HepG2 (cell line): ENCODE results near the gene ANKRD61. TPM values are rescaled to one million over a fixed set of nuclear protein-coding genes. Genes with fewer than 3 reads are reported as not detected.

Source experiments
- ATAC-seq: fragments of 200-7000 bp; cut with Tn5 transposase; 3 replicates; pipeline ENCODE4 v1.9.1; 2020; ENCODE audit warnings: mild to moderate bottlenecking, moderate library complexity
- BruUV-seq: library from RNA; stranded (reverse); fragments of 400-500 nt; replicated peaks from 2 replicates; lab custom pipeline; 2021; lab: Mats Ljungman, UMichigan
- CTCF ChIA-PET: fragments of 300-600 bp; formaldehyde crosslinking; extraction: SDS; loops from one replicate; lab custom pipeline; 2021; ENCODE audit warnings: low total read pairs, inconsistent platforms, low intra/inter-chr PET ratio; lab: Yijun Ruan, JAX
- POLR2A ChIA-PET: fragments of 350-600 bp; sonication (Branson Sonifier 250); formaldehyde crosslinking; loops from one replicate; lab custom pipeline; 2020; ENCODE audit warnings: antibody characterized with exemption, inconsistent platforms; lab: Yijun Ruan, JAX
- DNase-seq: peaks from one replicate; pipeline ENCODE4 v3.0.0-alpha.2; 2015; ENCODE audit warnings: low spot score
- FAIRE-seq: peaks from 3 replicates; lab custom pipeline; 2011; peaks lifted over from hg19 to GRCh38; lab: Jason Lieb, UNC
- H2AFZ ChIP-seq: one replicate; pipeline ENCODE4 v1.6.1; 2011; ENCODE audit warnings: low read length, inconsistent platforms
- H3K27ac ChIP-seq: fragments of 300-600 bp; 3 replicates; pipeline ENCODE4 v1.8.0; 2011; ENCODE audit warnings: mixed run types, mild to moderate bottlenecking, mixed read lengths, low read length, inconsistent platforms; ENCODE audit not compliant: insufficient read depth; ENCODE audit errors: extremely low read length
- H3K27me3 ChIP-seq, 2 experiments: fragments of 200-600 bp in 1 of 2; 2 replicates in 1 of 2; 3 replicates in 1 of 2; pipeline versions ENCODE4 v1.6.0 to v1.8.0; 2011; ENCODE audit warnings: low read length in 2 of 2, mild to moderate bottlenecking in 2 of 2, moderate library complexity in 2 of 2, inconsistent platforms in 1 of 2; ENCODE audit not compliant: insufficient read depth in 2 of 2, control insufficient read depth in 1 of 2
- H3K36me3 ChIP-seq, 2 experiments: fragments of 200-600 bp in 1 of 2; replicated peaks in 1 of 2; 2 replicates in 1 of 2; 3 replicates in 1 of 2; pipeline versions ENCODE4 v1.5.1 to v1.8.0; 2011; ENCODE audit warnings: low read length in 2 of 2, inconsistent platforms in 1 of 2; ENCODE audit not compliant: insufficient read depth in 2 of 2, control insufficient read depth in 1 of 2
- H3K4me1 ChIP-seq: 2 replicates; pipeline ENCODE4 v1.5.1; 2012; ENCODE audit warnings: low read length, inconsistent platforms; ENCODE audit not compliant: insufficient read depth
- H3K4me2 ChIP-seq: 2 replicates; pipeline ENCODE4 v1.6.0; 2011; ENCODE audit warnings: low read depth, low read length, inconsistent platforms
- H3K4me3 ChIP-seq, 3 experiments: fragments of 200-600 bp in 1 of 3; sonication (generic), shearing (Covaris generic) in 1 of 3; replicated peaks in 1 of 3; 2 replicates each; pipeline ENCODE4 v1.5.1; 2011 to 2016; ENCODE audit warnings: low read length in 3 of 3, inconsistent platforms in 2 of 3, low read depth in 2 of 3, mild to moderate bottlenecking in 2 of 3, control low read depth in 1 of 3, mixed read lengths in 1 of 3; ENCODE audit not compliant: insufficient read depth in 1 of 3
- H3K79me2 ChIP-seq: one replicate; pipeline ENCODE4 v1.6.1; 2011; ENCODE audit warnings: low read length, inconsistent platforms; ENCODE audit not compliant: insufficient read depth
- H3K9ac ChIP-seq: 2 replicates; pipeline ENCODE4 v1.6.0; 2011; ENCODE audit warnings: mild to moderate bottlenecking, low read depth, low read length, inconsistent platforms; ENCODE audit not compliant: insufficient read depth
- H3K9me3 ChIP-seq: 2 replicates; pipeline ENCODE4 v1.5.1; 2012; ENCODE audit warnings: mild to moderate bottlenecking, low read length
- H4K20me1 ChIP-seq: 2 replicates; pipeline ENCODE4 v1.6.0; 2011; ENCODE audit warnings: inconsistent platforms, mild to moderate bottlenecking, low read length, moderate library complexity; ENCODE audit not compliant: insufficient read depth
- AGO2 ChIP-seq: fragments of 200-400 bp; formaldehyde crosslinking; optimal IDR thresholded peaks from 2 replicates; pipeline ENCODE3; 2017; ENCODE audit warnings: mild to moderate bottlenecking, low read depth, low read length, moderate library complexity
- DZIP1 ChIP-seq: sonication (generic); formaldehyde crosslinking; IDR thresholded peaks from 2 replicates; pipeline ENCODE4 v1.5.0; 2020; ENCODE audit warnings: mild to moderate bottlenecking, missing genetic modification reagents
- GABPA ChIP-seq, 2 experiments: IDR thresholded peaks; 2 replicates each; pipeline ENCODE4 v1.6.1; 2011 to 2016; ENCODE audit warnings: low read depth in 2 of 2, low read length in 1 of 2, missing biosample characterization in 1 of 2, missing genetic modification characterization in 1 of 2
- GABPB1 ChIP-seq: IDR thresholded peaks from 2 replicates; pipeline ENCODE4 v1.6.1; 2016; ENCODE audit warnings: mild to moderate bottlenecking, missing genetic modification reagents, moderate library complexity, missing compliant biosample characterization
- PATZ1 ChIP-seq: sonication (generic); formaldehyde crosslinking; IDR thresholded peaks from 2 replicates; pipeline ENCODE4 v1.4.0; 2020; ENCODE audit warnings: missing genetic modification reagents
- PRDM4 ChIP-seq: sonication (generic); formaldehyde crosslinking; IDR thresholded peaks from 2 replicates; pipeline ENCODE4 v1.9.0; 2021; ENCODE audit warnings: missing genetic modification reagents, borderline replicate concordance
- RAD21 ChIP-seq: fragments of 450-650 bp; formaldehyde crosslinking; IDR thresholded peaks from 2 replicates; pipeline ENCODE4 v1.5.0; 2020; ENCODE audit warnings: mild to moderate bottlenecking
- STAG1 ChIP-seq: sonication (generic); formaldehyde crosslinking; IDR thresholded peaks from 2 replicates; pipeline ENCODE4 v1.4.0; 2020; ENCODE audit warnings: missing genetic modification reagents
- TBX3 ChIP-seq: fragments of 450-650 bp; IDR thresholded peaks from 2 replicates; pipeline ENCODE4 v1.6.1; 2017; ENCODE audit warnings: antibody characterized with exemption, mild to moderate bottlenecking, inconsistent platforms, borderline replicate concordance
- UBTF ChIP-seq: sonication (generic); formaldehyde crosslinking; IDR thresholded peaks from 2 replicates; pipeline ENCODE4 v1.4.0; 2020; ENCODE audit warnings: mild to moderate bottlenecking, missing genetic modification reagents
- ZBTB8A ChIP-seq: sonication (generic); formaldehyde crosslinking; IDR thresholded peaks from 2 replicates; pipeline ENCODE4 v1.4.0; 2020; ENCODE audit warnings: mild to moderate bottlenecking, low read depth, missing genetic modification reagents, borderline replicate concordance
- ZNF703 ChIP-seq: sonication (generic); formaldehyde crosslinking; IDR thresholded peaks from 2 replicates; pipeline ENCODE4 v1.5.1; 2020; ENCODE audit warnings: missing genetic modification reagents, mild to moderate bottlenecking, moderate library complexity, borderline replicate concordance
- WGBS: methylation state at CpG from one replicate; pipeline ENCODE4 v1.1.6; 2017; ENCODE audit warnings: low lambda C conversion rate; 5-methylcytosine and 5-hydroxymethylcytosine counted together
- in situ Hi-C: cut with HindIII; loops from 2 replicates; pipeline ENCODE4 v1.10.0; 2017; ENCODE audit warnings: low pct_unique_long_range_greater_than_20kb; ENCODE audit not compliant: extremely low pct_ligation_motif_present
- intact Hi-C: fragments of 100-400 bp; cut with micrococcal nuclease; formaldehyde crosslinking; loops from one replicate; pipeline ENCODE4 v1.10.0; 2022; ENCODE audit not compliant: unreplicated experiment
- polyA plus RNA-seq, 8 experiments: library from polyadenylated mRNA; depleted of rRNA in 3 of 8; stranded (reverse) in 7 of 8; unstranded in 1 of 8; fragments of >200 nt; fragmentation: Illumina TruSeq in 4 of 8; extraction: Trizol in 4 of 8; gene quantifications; 2 replicates each; pipeline versions ENCODE4 v1.2.1 to v1.2.3, GENCODE V29; 2011 to 2016; ENCODE audit warnings: low read depth in 4 of 8, missing spikeins in 1 of 8, mixed read lengths in 1 of 8; ENCODE audit not compliant: insufficient read depth in 1 of 8
- total RNA-seq, 5 experiments: library from RNA; depleted of rRNA; stranded (reverse); fragments of >200 nt; fragmentation: Illumina TruSeq; extraction: Trizol; gene quantifications; 2 replicates each; pipeline ENCODE4 v1.2.3, GENCODE V29; 2016; ENCODE audit warnings: low read depth in 1 of 5

Gene ANKRD61
- total and polyA plus RNA-seq, 2 of the 13 experiments (the other 11 are each of a cell fraction or from before 2014, with no cell fraction given) = 0.13 TPM; not detected in 1

- H3K27ac ChIP-seq = no peak overlapping the region
- POLR2A ChIA-PET = interaction anchor here (1.1 to 1.7 kb wide), 4 partner anchors 11 to 18 kb away, joined by 3 to 5 read pairs (median 4); partner anchors contain the start of genes AIMP2 and PMS2
- FAIRE-seq (no peak), DNase-seq (peak; percentile 64), ATAC-seq (peak; percentile 92)
- H4K20me1 ChIP-seq = no peaks in the 10 kb centered on the region
- no peaks in the 10 kb centered on the region for H3K4me1 ChIP-seq
- no peaks in the 10 kb centered on the region for H3K79me2 ChIP-seq
- CTCF ChIA-PET = no interaction called here
- no peaks in the 10 kb centered on the region for H3K9me3 ChIP-seq
- 90% methylated on average over 21 of the region's 22 CpGs for WGBS
- intact Hi-C loops = loop anchor here (1.0 kb wide), 1 partner anchor 80 kb away; no protein-coding TSS in a partner anchor
- no peak overlapping the region for H2AFZ ChIP-seq
- H3K9ac ChIP-seq = no peak overlapping the region
- no peaks in the 10 kb centered on the region for H3K27me3 ChIP-seq
- H3K4me2 ChIP-seq = no peak overlapping the region
- BruUV-seq = no TSS peak
- in situ Hi-C loops = no loop called here
- peaks cover 40 to 91% of the 10 kb centered on the region in 2 experiments for H3K36me3 ChIP-seq
- H3K4me3 ChIP-seq = no peak overlapping the region
- TF ChIP-seq ZBTB8A (CRISPR knock-in tag) = no peak
- no peak for TF ChIP-seq TBX3
- TF ChIP-seq AGO2 = peak; percentile 86
- TF ChIP-seq GABPB1 = peak; percentile 42
- TF ChIP-seq PATZ1 (CRISPR knock-in tag) = 0 out of 2 replicates have a peak, but pooled peaks have one; percentile 23
- TF ChIP-seq ZNF703 (CRISPR knock-in tag) = peak; percentile 51; the same call in 1 of the 2 replicates
- no peak for TF ChIP-seq PRDM4 (CRISPR knock-in tag)
- 0 out of 2 replicates have a peak, but pooled peaks have one; percentile 25 for TF ChIP-seq UBTF
- peak; percentile 67 for TF ChIP-seq RAD21
- no peak for TF ChIP-seq GABPA (IDR thresholded peaks at IDR 0.05; ENCODE audit: low read depth, low read length)
- peak; percentile 48 for TF ChIP-seq GABPA (CRISPR knock-in tag; IDR thresholded peaks at IDR 0.05; ENCODE audit: low read depth)
- TF ChIP-seq STAG1 (CRISPR knock-in tag) = peak; percentile 64
- TF ChIP-seq DZIP1 (CRISPR knock-in tag) = 0 out of 2 replicates have a peak, but pooled peaks have one; percentile 17
Measured at GRCh38 chr7:6026011-6026819, 5.0 kb upstream of the ANKRD61 start.
